PC-3 (cell line): ENCODE measurements around the gene ZBTB46.

ENCODE experiments used
- CTCF ChIP-seq: fragments of 300-600 bp; sonication (generic); conservative IDR thresholded peaks from 2 replicates; pipeline ENCODE4 v1.5.1; 2017; ENCODE audit warnings: antibody characterized with exemption, low read depth, mild to moderate bottlenecking, low read length
- EZH2 ChIP-seq: fragments of 300-600 bp; sonication (generic); IDR thresholded peaks from one replicate; pipeline ENCODE4 v1.6.1; 2017; ENCODE audit warnings: antibody characterized with exemption, mild to moderate bottlenecking, low read length; ENCODE audit not compliant: unreplicated experiment

GRCh38 chr20:63814891-63815614 lies 16.0 kb downstream of the ZBTB46 start:
- no peak for TF ChIP-seq CTCF
- no peak for TF ChIP-seq EZH2
